ENCODE results near the gene RPL14.

RPL14 gene

GRCh38 chr3:40505599-40506462 is 48.7 kb downstream of the RPL14 start, which contains the start of gene ZNF620:
ZNF620 (plus strand) TSS chr3:40506039; CDS start chr3:40506353, 314 bp downstream.
- H3K4me2 ChIP-seq (ENCODE audit: low read depth, low read length, poor library complexity, severe bottlenecking): peak within 1 kb of the TSS; percentile 98
- H3K9ac ChIP-seq (ENCODE audit: low read depth, low read length, poor library complexity, severe bottlenecking): peak within 1 kb of the TSS; percentile 73
- H3K4me3 ChIP-seq (ENCODE audit: low read length, poor library complexity, severe bottlenecking): peak within 1 kb of the TSS; percentile 95
- peaks cover 9% of the 10 kb centered on the region for H3K4me1 ChIP-seq (ENCODE audit: insufficient read depth, low read length, poor library complexity, severe bottlenecking)
- no peaks in the 10 kb centered on the region for H3K27me3 ChIP-seq (ENCODE audit: insufficient read depth, low read length, poor library complexity, severe bottlenecking)
- no peaks in the 10 kb centered on the region; the same call in 1 of the 2 replicates for H3K36me3 ChIP-seq (ENCODE audit: insufficient read depth, low read length)
- H2AFZ ChIP-seq (ENCODE audit: low read length): peak within 1 kb of the TSS; percentile 100
- H3K9me2 ChIP-seq (replicated peaks; ENCODE audit: low read depth, low read length): no peaks in the 10 kb centered on the region
- H3K9me3 ChIP-seq (ENCODE audit: insufficient read depth, low read depth, low read length): no peaks in the 10 kb centered on the region
- H4K20me1 ChIP-seq (ENCODE audit: insufficient read depth, low read length, poor library complexity, severe bottlenecking): no peaks in the 10 kb centered on the region
- H3K79me2 ChIP-seq (ENCODE audit: insufficient read depth, low read length): peaks cover 7% of the 10 kb centered on the region; the same call in 1 of the 2 replicates
- TF ChIP-seq CTCF (conservative IDR thresholded peaks at IDR 0.05; ENCODE audit: low read length) (peak; percentile 72), EZH2phosphoT487 (IDR thresholded peaks at IDR 0.05; ENCODE audit: borderline replicate concordance) (no peak)
- no peaks in the 10 kb centered on the region for H3F3A ChIP-seq (ENCODE audit: low read depth)

GRCh38 chr3:40511031-40511718 is 54.0 kb downstream of the RPL14 start:
- Histone ChIP-seq H3K4me1 (ENCODE audit: insufficient read depth, low read length, poor library complexity, severe bottlenecking) (peaks cover 9% of the 10 kb centered on the region), H3K4me3 (ENCODE audit: low read length, poor library complexity, severe bottlenecking) (no peak overlapping the region), H4K20me1 (ENCODE audit: insufficient read depth, low read length, poor library complexity, severe bottlenecking) (no peaks in the 10 kb centered on the region)

GRCh38 chr3:40516201-40516600 is 59.1 kb downstream of the RPL14 start:
- Histone ChIP-seq H3K79me2 (ENCODE audit: insufficient read depth, low read length) (no peaks in the 10 kb centered on the region), H3K9me3 (ENCODE audit: insufficient read depth, low read depth, low read length) (no peaks in the 10 kb centered on the region), H2AFZ (ENCODE audit: low read length) (no peak overlapping the region), H3F3A (ENCODE audit: low read depth) (no peaks in the 10 kb centered on the region), H3K9ac (ENCODE audit: low read depth, low read length, poor library complexity, severe bottlenecking) (no peak overlapping the region), H3K4me1 (ENCODE audit: insufficient read depth, low read length, poor library complexity, severe bottlenecking) (no peaks in the 10 kb centered on the region), H4K20me1 (ENCODE audit: insufficient read depth, low read length, poor library complexity, severe bottlenecking) (no peaks in the 10 kb centered on the region), H3K27me3 (ENCODE audit: insufficient read depth, low read length, poor library complexity, severe bottlenecking) (no peaks in the 10 kb centered on the region), H3K36me3 (ENCODE audit: insufficient read depth, low read length) (peaks cover 23% of the 10 kb centered on the region; the same call in 1 of the 2 replicates), H3K9me2 (replicated peaks; ENCODE audit: low read depth, low read length) (no peaks in the 10 kb centered on the region), H3K4me2 (ENCODE audit: low read depth, low read length, poor library complexity, severe bottlenecking) (no peak overlapping the region), H3K4me3 (ENCODE audit: low read length, poor library complexity, severe bottlenecking) (no peak overlapping the region)
- TF ChIP-seq CTCF (conservative IDR thresholded peaks at IDR 0.05; ENCODE audit: low read length) (no peak), EZH2phosphoT487 (IDR thresholded peaks at IDR 0.05; ENCODE audit: borderline replicate concordance) (no peak)

More at GRCh38 chr3:40511031-40511718, 54.0 kb downstream of the RPL14 start:
- H3F3A ChIP-seq (ENCODE audit: low read depth): no peaks in the 10 kb centered on the region
- no peak overlapping the region for H2AFZ ChIP-seq (ENCODE audit: low read length)
- no peaks in the 10 kb centered on the region for H3K9me3 ChIP-seq (ENCODE audit: insufficient read depth, low read depth, low read length)
- H3K36me3 ChIP-seq (ENCODE audit: insufficient read depth, low read length): peaks cover 15% of the 10 kb centered on the region; the same call in 1 of the 2 replicates
- H3K79me2 ChIP-seq (ENCODE audit: insufficient read depth, low read length): peaks cover 7% of the 10 kb centered on the region; the same call in 1 of the 2 replicates
- TF ChIP-seq EZH2phosphoT487 (IDR thresholded peaks at IDR 0.05; ENCODE audit: borderline replicate concordance): no peak
- TF ChIP-seq CTCF (conservative IDR thresholded peaks at IDR 0.05; ENCODE audit: low read length): no peak
- H3K9ac ChIP-seq (ENCODE audit: low read depth, low read length, poor library complexity, severe bottlenecking): no peak overlapping the region
- H3K9me2 ChIP-seq (replicated peaks; ENCODE audit: low read depth, low read length): no peaks in the 10 kb centered on the region
- H3K4me2 ChIP-seq (ENCODE audit: low read depth, low read length, poor library complexity, severe bottlenecking): no peak overlapping the region
- no peaks in the 10 kb centered on the region for H3K27me3 ChIP-seq (ENCODE audit: insufficient read depth, low read length, poor library complexity, severe bottlenecking)

Measured in Loucy (cell line).